HepG2 (cell line): ENCODE measurements around the gene ATG16L2. TPM values are rescaled to one million over a fixed set of nuclear protein-coding genes. Genes with fewer than 3 reads are reported as not detected.

ENCODE experiments used
- EED ChIP-seq: sonication (generic); formaldehyde crosslinking; IDR thresholded peaks from 2 replicates; pipeline ENCODE4 v1.5.0; 2020; ENCODE audit warnings: mild to moderate bottlenecking, missing genetic modification reagents
- EP300 ChIP-seq, 3 experiments: sonication (generic) in 1 of 3; formaldehyde crosslinking in 1 of 3; IDR thresholded peaks; 2 replicates each; pipeline versions ENCODE4 v1.5.1 to v1.6.1; 2011 to 2020; ENCODE audit warnings: low read depth in 2 of 3, low read length in 2 of 3, borderline replicate concordance in 1 of 3, improper control_type of control experiment in 1 of 3, mild to moderate bottlenecking in 1 of 3, missing genetic modification reagents in 1 of 3, moderate library complexity in 1 of 3
- FOXA3 ChIP-seq: IDR thresholded peaks from 2 replicates; pipeline ENCODE4 v1.6.1; 2016; ENCODE audit warnings: missing genetic modification reagents, missing compliant biosample characterization
- GABPB1 ChIP-seq: IDR thresholded peaks from 2 replicates; pipeline ENCODE4 v1.6.1; 2016; ENCODE audit warnings: mild to moderate bottlenecking, missing genetic modification reagents, moderate library complexity, missing compliant biosample characterization
- HDAC1 ChIP-seq: sonication (generic); formaldehyde crosslinking; IDR thresholded peaks from 2 replicates; pipeline ENCODE4 v1.5.1; 2020; ENCODE audit warnings: mild to moderate bottlenecking, missing genetic modification reagents
- MED13 ChIP-seq: sonication (generic); formaldehyde crosslinking; IDR thresholded peaks from 2 replicates; pipeline ENCODE4 v1.5.0; 2020; ENCODE audit warnings: missing genetic modification reagents
- MYC ChIP-seq: sonication (generic); formaldehyde crosslinking; IDR thresholded peaks from 2 replicates; pipeline ENCODE4 v1.9.0; 2021; ENCODE audit warnings: missing genetic modification reagents, borderline replicate concordance
- NFE2 ChIP-seq: sonication (generic); formaldehyde crosslinking; IDR thresholded peaks from 2 replicates; pipeline ENCODE4 v1.4.0; 2020; ENCODE audit warnings: missing genetic modification reagents
- PAF1 ChIP-seq: IDR thresholded peaks from 2 replicates; pipeline ENCODE4 v1.6.1; 2016; ENCODE audit warnings: missing genetic modification reagents, missing compliant biosample characterization
- PRPF4 ChIP-seq: fragments of 200-400 bp; formaldehyde crosslinking; IDR thresholded peaks from 2 replicates; pipeline ENCODE4 v1.6.1; 2016; ENCODE audit warnings: low read length, low read depth; ENCODE audit not compliant: poor library complexity, severe bottlenecking
- SP1 ChIP-seq, 2 experiments: fragments of 450-650 bp in 1 of 2; sonication (generic) in 1 of 2; formaldehyde crosslinking in 1 of 2; IDR thresholded peaks; 2 replicates each; pipeline versions ENCODE4 v1.4.0 to v1.6.1; 2016 to 2020; ENCODE audit warnings: missing genetic modification reagents in 1 of 2
- ZFY ChIP-seq: sonication (generic); formaldehyde crosslinking; IDR thresholded peaks from 2 replicates; pipeline ENCODE4 v1.4.0; 2020; ENCODE audit warnings: missing genetic modification reagents
- ZNF121 ChIP-seq: sonication (generic); formaldehyde crosslinking; IDR thresholded peaks from 2 replicates; pipeline ENCODE4 v1.5.0; 2020; ENCODE audit warnings: mild to moderate bottlenecking, missing genetic modification reagents
- ZNF138 ChIP-seq: sonication (generic); formaldehyde crosslinking; IDR thresholded peaks from 2 replicates; pipeline ENCODE4 v1.5.0; 2020; ENCODE audit warnings: mild to moderate bottlenecking, low read depth, missing genetic modification reagents
- polyA plus RNA-seq, 8 experiments: library from polyadenylated mRNA; depleted of rRNA in 3 of 8; stranded (reverse) in 7 of 8; unstranded in 1 of 8; fragments of >200 nt; fragmentation: Illumina TruSeq in 4 of 8; extraction: Trizol in 4 of 8; gene quantifications; 2 replicates each; pipeline versions ENCODE4 v1.2.1 to v1.2.3, GENCODE V29; 2011 to 2016; ENCODE audit warnings: low read depth in 4 of 8, missing spikeins in 1 of 8, mixed read lengths in 1 of 8; ENCODE audit not compliant: insufficient read depth in 1 of 8
- total RNA-seq, 5 experiments: library from RNA; depleted of rRNA; stranded (reverse); fragments of >200 nt; fragmentation: Illumina TruSeq; extraction: Trizol; gene quantifications; 2 replicates each; pipeline ENCODE4 v1.2.3, GENCODE V29; 2016; ENCODE audit warnings: low read depth in 1 of 5
- TF ChIP-seq, protein P1 (sequence below): sonication (generic); formaldehyde crosslinking; IDR thresholded peaks from 2 replicates; pipeline ENCODE4 v1.8.1; 2022; ENCODE audit warnings: mild to moderate bottlenecking, missing genetic modification reagents
- TF ChIP-seq, protein P2 (sequence below): sonication (generic); formaldehyde crosslinking; IDR thresholded peaks from 2 replicates; pipeline ENCODE4 v1.5.0; 2020; ENCODE audit warnings: missing genetic modification reagents
- TF ChIP-seq, protein P3 (sequence below): IDR thresholded peaks from 2 replicates; pipeline ENCODE4 v1.6.1; 2016; ENCODE audit warnings: control low read depth
- TF ChIP-seq, protein P4 (sequence below): sonication (generic); formaldehyde crosslinking; IDR thresholded peaks from 2 replicates; pipeline ENCODE4 v1.4.0; 2020; ENCODE audit warnings: missing genetic modification reagents, low read depth, mild to moderate bottlenecking, borderline replicate concordance
- TF ChIP-seq, protein P5 (sequence below): IDR thresholded peaks from 2 replicates; pipeline ENCODE4 v1.4.0; 2020; ENCODE audit warnings: mild to moderate bottlenecking, missing genetic modification reagents

ATG16L2 gene
- total and polyA plus RNA-seq, 2 of the 13 experiments (the other 11 are each of a cell fraction or from before 2014, with no cell fraction given): 6.2 to 14.8 TPM

DNA sequence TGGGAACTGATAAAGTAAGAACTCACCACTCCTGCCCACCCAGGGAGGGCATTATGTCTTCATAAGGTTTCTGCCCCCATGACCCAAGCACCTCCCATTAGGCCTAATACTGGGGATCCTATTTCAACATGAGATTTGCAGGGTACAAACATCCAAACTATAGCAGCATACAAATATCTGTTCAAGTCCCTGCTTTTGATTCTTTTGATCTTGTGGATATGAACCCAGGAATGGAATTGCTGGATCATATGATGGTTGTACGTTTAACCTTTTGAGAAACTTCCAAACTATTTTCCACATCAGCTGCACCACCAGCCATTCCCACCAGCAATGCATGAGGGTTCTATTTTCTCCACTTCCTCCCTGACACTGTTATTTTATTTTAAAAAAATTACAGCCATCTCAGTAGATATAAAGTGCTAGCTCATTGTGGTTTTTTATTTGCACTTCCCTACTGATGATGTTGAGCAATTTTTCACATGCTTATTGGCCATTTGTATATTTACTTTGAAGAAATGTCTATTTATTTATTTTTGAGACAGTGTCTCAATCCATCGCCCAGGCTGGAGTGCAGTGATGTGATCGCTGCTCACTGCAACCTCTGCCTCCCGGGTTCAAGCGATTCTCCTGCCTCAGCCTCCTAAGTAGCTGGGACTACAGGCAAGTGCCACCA is 7.1 kb upstream of the ATG16L2 start (continued):
- TF ChIP-seq ZFY (CRISPR knock-in tag) (no peak), MED13 (CRISPR knock-in tag) (no peak), MYC (CRISPR knock-in tag) (no peak), SP1 (IDR thresholded peaks at IDR 0.05) (no peak), SP1 (CRISPR knock-in tag; IDR thresholded peaks at IDR 0.05) (no peak), NFE2 (no peak), ZNF138 (CRISPR knock-in tag) (no peak), HDAC1 (CRISPR knock-in tag) (no peak), ZNF121 (CRISPR knock-in tag) (no peak), PAF1 (CRISPR knock-in tag) (no peak), EED (no peak), PRPF4 (no peak), GABPB1 (no peak), EP300 (IDR thresholded peaks at IDR 0.05; ENCODE audit: low read depth in 2 of 2, low read length in 2 of 2) (peak in 1 of 2 experiments; percentile 39; a peak in 1 of 4 replicates), EP300 (CRISPR knock-in tag; IDR thresholded peaks at IDR 0.05; ENCODE audit: borderline replicate concordance) (no peak), FOXA3 (CRISPR knock-in tag) (peak; percentile 57; the same call in 1 of the 2 replicates)
- TF ChIP-seq, protein P1, sequence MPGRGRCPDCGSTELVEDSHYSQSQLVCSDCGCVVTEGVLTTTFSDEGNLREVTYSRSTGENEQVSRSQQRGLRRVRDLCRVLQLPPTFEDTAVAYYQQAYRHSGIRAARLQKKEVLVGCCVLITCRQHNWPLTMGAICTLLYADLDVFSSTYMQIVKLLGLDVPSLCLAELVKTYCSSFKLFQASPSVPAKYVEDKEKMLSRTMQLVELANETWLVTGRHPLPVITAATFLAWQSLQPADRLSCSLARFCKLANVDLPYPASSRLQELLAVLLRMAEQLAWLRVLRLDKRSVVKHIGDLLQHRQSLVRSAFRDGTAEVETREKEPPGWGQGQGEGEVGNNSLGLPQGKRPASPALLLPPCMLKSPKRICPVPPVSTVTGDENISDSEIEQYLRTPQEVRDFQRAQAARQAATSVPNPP (CRISPR knock-in tag): no peak
- TF ChIP-seq, protein P2, sequence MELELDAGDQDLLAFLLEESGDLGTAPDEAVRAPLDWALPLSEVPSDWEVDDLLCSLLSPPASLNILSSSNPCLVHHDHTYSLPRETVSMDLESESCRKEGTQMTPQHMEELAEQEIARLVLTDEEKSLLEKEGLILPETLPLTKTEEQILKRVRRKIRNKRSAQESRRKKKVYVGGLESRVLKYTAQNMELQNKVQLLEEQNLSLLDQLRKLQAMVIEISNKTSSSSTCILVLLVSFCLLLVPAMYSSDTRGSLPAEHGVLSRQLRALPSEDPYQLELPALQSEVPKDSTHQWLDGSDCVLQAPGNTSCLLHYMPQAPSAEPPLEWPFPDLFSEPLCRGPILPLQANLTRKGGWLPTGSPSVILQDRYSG: no peak
- TF ChIP-seq, protein P3, sequence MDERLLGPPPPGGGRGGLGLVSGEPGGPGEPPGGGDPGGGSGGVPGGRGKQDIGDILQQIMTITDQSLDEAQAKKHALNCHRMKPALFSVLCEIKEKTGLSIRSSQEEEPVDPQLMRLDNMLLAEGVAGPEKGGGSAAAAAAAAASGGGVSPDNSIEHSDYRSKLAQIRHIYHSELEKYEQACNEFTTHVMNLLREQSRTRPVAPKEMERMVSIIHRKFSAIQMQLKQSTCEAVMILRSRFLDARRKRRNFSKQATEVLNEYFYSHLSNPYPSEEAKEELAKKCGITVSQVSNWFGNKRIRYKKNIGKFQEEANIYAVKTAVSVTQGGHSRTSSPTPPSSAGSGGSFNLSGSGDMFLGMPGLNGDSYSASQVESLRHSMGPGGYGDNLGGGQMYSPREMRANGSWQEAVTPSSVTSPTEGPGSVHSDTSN (CRISPR knock-in tag): no peak
- TF ChIP-seq, protein P4, sequence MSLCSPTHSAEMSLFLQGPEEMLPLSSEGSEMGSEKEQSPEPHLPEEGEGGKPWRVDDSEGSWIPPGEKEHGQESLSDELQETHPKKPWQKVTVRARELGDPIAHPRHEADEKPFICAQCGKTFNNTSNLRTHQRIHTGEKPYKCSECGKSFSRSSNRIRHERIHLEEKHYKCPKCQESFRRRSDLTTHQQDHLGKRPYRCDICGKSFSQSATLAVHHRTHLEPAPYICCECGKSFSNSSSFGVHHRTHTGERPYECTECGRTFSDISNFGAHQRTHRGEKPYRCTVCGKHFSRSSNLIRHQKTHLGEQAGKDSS (CRISPR knock-in tag): no peak
- TF ChIP-seq, protein P5, sequence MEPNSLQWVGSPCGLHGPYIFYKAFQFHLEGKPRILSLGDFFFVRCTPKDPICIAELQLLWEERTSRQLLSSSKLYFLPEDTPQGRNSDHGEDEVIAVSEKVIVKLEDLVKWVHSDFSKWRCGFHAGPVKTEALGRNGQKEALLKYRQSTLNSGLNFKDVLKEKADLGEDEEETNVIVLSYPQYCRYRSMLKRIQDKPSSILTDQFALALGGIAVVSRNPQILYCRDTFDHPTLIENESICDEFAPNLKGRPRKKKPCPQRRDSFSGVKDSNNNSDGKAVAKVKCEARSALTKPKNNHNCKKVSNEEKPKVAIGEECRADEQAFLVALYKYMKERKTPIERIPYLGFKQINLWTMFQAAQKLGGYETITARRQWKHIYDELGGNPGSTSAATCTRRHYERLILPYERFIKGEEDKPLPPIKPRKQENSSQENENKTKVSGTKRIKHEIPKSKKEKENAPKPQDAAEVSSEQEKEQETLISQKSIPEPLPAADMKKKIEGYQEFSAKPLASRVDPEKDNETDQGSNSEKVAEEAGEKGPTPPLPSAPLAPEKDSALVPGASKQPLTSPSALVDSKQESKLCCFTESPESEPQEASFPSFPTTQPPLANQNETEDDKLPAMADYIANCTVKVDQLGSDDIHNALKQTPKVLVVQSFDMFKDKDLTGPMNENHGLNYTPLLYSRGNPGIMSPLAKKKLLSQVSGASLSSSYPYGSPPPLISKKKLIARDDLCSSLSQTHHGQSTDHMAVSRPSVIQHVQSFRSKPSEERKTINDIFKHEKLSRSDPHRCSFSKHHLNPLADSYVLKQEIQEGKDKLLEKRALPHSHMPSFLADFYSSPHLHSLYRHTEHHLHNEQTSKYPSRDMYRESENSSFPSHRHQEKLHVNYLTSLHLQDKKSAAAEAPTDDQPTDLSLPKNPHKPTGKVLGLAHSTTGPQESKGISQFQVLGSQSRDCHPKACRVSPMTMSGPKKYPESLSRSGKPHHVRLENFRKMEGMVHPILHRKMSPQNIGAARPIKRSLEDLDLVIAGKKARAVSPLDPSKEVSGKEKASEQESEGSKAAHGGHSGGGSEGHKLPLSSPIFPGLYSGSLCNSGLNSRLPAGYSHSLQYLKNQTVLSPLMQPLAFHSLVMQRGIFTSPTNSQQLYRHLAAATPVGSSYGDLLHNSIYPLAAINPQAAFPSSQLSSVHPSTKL: peak; percentile 39; the same call in 1 of the 2 replicates
